ENCODE measurements around the gene GMEB2.
"Not testable (repeated sequence)": the region's sequence is repeated elsewhere in the genome, so short reads cannot be mapped to it uniquely, and the experiment has no call there.

The GMEB2 gene

DNA sequence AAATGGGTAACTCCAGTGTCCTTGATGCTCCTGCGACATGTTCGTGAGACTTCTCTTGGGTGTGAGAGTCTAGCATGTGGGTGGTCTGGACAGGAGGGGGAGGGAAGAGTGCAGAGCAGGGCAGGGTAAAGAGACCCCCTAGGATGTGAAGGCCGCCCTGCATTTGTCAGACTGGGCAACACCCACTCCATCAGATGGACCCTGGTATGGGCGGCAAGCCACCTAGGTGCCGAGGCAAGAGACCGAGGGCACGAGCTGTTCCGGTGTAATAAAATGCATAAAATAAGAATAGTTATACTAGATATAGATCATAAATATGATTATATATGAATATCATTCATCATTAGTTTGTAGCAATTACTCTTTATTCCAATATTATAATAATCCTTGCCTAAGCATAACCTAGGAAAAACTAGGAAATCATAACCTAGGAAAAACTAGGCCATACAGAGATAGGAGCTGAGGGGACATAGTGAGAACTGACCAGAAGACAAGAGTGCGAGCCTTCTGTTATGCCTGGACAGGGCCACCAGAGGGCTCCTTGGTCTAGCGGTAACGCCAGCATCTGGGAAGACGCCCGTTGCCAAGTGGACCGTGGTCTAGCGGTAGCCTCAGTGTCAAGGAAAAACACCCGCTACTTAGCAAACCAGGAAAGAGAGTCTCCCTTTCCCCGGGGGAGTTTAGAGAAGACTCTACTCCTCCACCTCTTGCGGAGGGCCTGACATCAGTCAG lies 12.9 kb downstream of the GMEB2 start:
- not testable (repeated sequence) for DNase-seq (ENCODE audit: low spot score)

GRCh38 chr20:63612276-63612931 lies 14.5 kb downstream of the GMEB2 start:
- DNase-seq (ENCODE audit: low spot score): no peak

- DNase-seq (ENCODE audit: low spot score): no peak
Observed at GRCh38 chr20:63611646-63612045, 15.3 kb downstream of the GMEB2 start.

DNA sequence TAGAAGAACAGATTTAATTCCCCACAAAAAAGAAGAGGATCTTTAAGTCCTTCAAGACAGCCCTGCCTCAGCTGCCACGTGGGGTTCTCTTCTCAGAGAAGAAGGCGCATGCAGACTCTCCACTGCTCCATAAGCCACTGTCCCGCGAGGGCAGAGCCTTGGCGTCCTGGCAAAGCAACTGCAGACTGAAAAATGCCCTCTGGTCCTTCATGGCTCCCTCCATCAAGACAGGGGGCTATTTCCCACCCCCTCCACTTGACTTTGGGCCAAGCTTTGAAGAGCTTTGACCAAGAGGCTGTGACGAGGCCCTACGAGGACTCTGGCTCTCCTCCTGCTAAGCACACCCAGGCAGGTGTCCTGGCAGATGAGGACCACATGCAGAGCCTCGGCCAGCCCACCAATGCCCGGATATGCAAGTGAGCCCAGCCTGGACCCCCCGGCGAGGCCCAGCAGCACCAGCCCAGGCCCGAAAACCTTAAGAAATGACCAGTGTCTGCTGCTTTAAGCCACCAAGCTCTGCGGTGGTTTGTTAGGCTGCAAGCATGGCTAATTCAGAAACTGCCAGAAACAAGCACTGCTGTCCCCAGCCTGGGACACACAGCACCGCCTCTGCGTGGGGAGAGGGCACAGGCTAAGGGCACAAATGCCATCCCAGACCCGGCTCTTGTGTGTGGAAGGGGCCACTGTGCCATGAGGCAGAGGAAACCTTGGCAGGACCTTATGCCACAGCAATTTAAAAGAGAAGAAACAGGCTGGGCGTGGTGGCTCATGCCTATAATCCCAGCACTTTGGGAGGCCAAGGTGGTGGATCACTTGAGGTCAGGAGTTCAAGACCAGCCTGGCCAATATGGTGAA lies 16.1 kb downstream of the GMEB2 start:
- DNase-seq (ENCODE audit: low spot score): no peak

DNA sequence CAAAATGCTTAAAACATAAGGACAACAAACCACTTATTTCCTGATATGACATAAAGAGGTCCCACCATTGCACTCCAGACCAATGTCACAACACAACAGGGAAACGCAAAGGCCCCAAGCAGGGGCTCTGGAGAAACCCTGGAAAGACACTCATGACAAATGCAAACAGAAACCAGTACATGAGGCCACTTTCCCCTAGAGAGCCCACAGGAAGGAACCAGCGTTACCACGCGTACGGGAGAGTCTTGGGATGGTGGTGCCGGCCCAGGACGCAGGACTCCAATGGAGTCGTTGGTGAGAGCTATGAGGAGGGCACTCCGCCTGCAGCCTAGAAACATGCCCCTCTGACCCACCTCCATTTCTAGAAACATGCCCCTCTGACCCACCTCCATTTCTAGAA lies 20.2 kb downstream of the GMEB2 start:
- DNase-seq (ENCODE audit: low spot score): no peak

DNA sequence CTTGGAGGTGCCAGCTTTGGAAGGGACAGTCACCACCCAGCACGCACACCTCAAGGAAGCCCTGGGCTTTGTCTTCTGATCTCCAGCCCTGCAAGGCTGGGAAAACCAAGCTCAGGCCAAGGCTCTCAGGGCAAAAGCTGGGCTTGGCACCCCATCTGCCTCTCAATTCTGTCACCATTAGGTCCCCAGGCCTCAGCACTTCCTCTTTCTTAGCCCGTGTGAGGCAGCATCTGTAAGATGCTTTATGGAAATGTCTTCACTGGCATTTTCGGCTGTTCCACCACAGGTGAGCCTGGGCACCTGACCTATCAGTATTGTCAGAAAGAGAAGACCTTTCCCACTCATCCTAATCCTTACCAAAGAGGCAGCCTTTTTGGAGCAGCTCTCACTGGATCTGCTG lies 24.6 kb downstream of the GMEB2 start:
- no peak for DNase-seq (ENCODE audit: low spot score)

DNA sequence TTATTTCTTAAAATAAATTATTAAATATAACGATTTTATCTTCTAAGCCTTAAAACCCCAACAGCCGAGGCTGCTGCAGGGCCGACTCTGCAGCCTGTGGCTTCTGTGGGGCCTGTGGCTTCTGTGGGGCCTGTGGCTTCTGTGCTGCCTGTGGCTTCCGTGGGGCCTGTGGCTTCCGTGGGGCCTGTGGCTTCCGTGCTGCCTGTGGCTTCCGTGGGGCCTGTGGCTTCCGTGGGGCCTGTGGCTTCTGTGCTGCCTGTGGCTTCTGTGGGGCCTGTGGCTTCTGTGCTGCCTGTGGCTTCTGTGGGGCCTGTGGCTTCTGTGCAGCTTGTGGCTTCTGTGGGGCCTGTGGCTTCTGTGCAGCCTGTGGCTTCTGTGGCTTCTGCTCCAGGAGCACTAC lies 25.2 kb downstream of the GMEB2 start:
- DNase-seq (ENCODE audit: low spot score): not testable (repeated sequence)

GRCh38 chr20:63599396-63600050 lies 27.4 kb downstream of the GMEB2 start:
- no peak for DNase-seq (ENCODE audit: low spot score)

DNA sequence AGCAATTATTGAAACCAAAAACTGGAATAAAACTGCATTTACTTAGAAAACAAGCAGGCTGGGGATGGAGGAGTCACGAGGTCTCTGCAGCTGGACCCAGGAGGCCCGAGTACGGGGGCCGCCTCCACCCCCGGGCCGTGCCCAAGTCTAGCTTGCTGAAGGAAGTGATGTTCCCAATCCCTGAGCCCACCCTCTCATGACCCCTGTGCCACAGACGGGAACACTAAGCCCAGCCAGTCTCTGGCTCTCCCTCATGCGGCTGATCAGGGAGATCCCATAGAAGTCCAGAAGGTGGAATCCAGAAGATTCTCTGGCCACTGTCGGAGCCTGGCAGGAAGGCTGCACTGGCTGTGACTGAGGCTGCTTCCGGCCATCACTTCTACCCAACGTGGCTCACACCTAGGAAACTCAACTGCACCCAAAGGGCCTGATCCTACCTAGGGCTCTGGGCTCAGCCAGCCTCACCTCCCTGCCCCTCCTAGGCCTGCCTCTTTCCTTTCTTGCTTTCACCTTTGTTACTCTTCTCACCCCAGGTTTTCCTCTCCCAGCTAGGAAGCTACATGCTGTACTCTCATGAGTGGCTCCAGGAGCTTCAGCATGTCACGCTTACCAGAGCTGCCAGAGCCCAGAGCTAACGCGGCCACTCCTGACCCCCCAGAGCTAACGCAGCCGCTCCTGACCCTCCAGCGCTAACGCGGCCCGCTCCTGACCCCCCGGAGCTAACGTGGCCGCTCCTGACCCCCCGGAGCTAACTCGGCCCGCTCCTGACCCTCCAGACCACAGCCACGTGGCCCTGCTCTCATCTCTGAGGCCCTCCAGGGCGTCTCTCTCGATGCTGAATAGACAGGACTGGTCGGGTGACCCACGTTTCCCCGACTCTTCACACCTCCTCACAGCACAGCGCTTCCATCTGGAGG lies 28.2 kb downstream of the GMEB2 start:
- no peak for DNase-seq (ENCODE audit: low spot score)

DNA sequence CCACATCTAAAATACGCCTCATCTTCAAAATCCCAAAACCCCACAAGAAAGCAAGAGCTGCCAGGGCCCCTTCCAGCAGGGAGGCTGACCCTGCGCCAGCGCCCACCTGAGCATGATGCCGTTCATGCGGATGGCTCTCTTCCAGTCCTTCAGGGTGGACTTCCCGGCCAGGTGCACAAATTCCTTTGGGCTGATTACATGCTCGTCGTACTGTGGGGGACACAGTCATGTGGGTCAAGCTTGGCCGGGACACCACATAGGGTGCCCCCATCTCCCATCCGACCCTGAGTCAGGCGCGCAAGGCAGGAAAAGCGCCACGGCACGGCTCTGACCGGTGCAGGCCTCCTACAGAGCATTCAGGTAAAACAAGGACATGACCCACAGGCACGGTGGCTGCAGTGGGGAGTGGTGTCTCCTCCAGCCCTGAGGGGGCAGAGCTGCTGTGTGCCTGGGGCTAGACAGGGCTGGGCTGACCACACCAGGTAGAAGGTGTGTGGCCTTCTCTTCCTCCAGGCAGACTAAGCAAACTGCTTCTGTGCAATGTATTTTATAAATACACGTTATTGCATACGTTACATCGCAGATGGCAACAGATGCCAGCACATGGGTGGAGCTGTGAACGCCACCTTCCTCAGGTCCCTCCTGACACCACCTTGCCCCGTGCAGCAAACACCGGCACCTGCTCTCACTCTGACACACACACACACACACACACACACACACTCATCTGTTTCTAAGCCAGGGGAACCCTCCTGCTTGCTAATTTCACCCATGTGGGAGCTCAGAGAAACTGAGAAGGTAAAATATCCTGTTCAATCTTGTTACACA lies 29.0 kb downstream of the GMEB2 start:
- DNase-seq (ENCODE audit: low spot score): no peak

DNA sequence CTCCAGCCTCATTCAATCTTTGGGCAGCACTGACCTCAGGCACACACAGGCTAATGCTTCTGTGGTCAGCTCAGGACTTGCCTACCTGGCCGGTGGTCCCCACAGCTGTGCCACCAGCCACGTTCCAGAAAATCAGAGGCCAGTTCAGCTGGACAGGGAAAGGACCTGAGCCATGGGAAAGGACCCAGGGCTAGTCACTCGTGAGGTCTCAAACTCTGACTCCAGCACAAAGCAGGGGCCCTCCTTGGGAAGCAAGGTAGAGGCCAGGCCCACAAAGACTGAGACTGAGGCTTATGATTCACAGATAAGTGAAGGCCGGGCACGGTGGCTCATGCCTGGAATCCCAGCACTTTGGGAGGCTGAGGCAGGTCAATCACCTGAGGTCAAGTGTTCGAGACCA lies 30.5 kb downstream of the GMEB2 start:
- DNase-seq (ENCODE audit: low spot score): no peak

DNA sequence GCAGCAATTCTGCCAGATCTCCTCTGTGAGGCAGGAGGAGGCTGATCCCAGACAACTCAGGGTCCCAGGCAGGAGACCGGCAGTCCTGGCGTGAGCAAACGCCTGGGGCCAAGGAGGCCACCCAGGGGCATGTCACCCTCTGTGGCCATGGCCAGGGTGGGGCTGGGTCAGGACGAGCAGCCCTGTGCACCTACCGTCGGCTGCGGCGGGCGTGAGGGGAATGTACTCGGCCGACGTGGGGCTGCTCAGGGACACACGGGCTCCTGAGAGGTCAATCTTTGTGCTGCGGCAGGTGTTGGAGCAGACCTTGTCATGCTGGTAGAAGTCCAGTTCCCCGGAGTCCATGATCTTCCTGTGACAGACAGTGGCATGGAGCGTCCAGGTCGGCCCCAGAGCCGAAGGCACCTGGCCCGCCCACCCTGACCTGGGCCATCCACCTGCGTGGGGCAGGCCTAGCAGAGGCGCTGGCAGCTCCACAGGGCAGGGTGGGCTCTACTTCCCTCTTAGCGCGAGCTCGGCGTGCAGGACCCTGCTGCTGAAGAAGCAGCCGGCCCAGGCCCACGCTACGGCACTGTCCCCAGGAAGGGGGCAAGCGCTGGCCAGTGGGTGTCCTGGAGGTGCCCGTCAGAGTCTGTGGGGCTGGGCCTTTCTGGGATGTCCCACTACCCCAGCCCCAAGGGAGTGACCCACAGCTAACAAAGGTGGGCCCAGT lies 31.3 kb downstream of the GMEB2 start:
- DNase-seq (ENCODE audit: low spot score): no peak

DNA sequence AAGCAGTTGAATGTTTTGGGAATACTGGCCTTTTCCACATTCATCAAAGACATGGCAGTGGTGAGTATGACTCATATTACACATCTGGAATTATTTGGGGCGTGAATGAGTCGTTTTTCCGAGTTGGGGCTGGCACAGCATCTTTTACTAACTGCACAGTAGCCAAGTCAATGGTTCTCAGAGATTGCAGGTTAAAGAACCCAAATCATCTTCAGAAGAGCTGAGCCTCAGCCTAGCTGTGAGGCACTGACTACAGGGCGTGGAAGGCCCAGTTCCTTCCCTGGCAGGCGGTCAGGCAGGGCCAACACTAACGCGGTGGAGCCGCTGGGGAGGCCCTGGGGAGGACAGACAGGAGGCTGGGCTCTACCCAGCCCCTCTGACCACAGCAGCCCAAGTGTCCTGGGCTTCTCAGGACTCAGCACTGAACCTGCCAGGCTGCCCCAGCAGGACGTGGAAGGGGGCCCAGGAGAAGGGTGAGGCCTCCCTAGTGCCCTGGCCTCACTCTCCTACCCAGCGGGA lies 32.8 kb downstream of the GMEB2 start:
- DNase-seq (ENCODE audit: low spot score): no peak

- DNase-seq (ENCODE audit: low spot score): no peak
Observed at GRCh38 chr20:63592661-63593060, 34.2 kb downstream of the GMEB2 start.

DNA sequence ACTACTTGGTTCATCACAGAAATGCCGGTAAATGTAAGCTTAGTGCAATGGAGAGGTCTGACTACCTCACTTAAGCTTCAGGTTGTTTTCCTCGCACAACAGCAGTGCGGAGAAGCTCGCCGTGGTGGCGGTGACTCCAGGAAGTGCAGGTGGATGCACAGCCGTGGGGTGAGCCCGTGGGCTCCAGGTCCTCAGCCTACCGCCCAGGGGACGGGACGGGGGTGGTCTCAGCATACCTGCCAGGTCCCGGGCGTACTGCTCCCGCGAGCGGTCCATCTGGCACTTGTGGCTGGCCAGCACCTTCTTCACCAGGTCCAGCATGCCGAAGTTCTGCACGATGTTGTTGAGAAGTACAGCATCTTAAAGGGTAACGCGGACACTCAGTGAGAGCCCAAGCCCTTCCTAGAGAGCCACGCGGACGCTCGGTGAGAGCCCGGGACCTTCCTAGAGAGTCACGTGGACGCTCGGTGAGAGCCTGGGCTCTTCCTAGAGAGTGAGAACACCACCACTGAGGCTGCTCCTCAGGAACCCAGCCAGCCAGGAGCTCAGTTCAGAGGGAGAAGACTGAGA lies 35.0 kb downstream of the GMEB2 start:
- DNase-seq (ENCODE audit: low spot score): no peak

DNA sequence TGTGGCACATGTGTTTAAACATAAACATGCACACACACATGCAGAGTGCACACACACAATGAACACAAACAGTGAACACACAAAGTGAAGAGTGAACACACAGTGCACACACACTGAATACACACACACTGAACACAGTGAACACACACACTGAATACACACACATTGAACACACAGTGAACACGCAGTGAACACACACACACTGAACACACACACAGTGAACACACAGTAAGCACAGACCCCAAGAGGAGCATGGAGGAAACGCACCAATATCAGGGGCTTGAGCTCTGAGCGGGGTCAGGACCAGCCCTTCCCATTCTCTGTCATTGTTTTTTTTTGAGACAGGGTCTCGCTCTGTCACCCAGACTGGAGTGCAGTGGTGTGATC lies 35.8 kb downstream of the GMEB2 start:
- no peak for DNase-seq (ENCODE audit: low spot score)

DNA sequence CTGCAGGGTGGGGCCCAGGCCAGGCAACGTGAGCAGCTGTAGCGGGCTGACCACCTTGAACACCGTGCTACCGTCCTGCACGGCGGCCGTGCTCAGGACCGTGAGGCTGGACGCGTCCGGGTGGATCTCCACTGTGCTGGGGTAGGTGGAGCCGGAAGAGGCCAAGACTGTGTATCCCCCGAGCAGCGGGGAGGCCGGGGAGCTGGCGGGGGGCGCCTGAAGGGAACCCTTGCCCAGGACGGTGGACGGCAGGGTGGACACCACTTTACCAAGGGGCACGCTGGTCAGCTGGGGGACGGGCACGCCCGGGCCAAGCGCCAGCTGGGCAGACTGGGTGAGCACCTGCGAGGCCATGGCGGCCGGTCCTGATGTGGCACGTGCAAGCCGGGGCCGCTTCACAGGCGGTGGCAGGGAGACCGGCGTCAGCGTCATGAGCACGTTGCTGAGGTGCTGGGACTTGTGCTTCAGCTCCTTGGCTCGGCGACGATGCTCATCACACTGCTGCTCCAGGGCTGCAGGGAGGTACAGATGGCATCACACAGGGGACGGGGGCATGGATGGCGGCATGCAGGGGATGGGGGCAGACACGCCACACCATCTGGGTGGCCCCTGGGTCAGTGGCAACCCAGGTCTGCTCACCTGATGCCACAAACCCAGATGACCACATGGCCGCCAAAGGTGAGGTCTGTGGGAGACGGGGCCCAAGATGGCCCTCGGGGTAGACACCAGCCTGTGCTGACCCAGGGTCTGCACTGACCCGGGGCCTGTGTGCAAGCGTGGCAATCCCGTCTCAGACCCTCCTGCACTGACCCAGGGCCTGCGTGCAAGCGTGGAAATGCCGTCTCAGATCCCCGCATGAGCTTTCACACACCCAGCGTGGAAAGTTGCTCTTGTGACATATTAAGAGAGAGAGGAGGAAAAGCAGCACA lies 36.4 kb downstream of the GMEB2 start:
- no peak for DNase-seq (ENCODE audit: low spot score)
